ENCODE measurements around the gene EIF4E3.

Gene EIF4E3

DNA sequence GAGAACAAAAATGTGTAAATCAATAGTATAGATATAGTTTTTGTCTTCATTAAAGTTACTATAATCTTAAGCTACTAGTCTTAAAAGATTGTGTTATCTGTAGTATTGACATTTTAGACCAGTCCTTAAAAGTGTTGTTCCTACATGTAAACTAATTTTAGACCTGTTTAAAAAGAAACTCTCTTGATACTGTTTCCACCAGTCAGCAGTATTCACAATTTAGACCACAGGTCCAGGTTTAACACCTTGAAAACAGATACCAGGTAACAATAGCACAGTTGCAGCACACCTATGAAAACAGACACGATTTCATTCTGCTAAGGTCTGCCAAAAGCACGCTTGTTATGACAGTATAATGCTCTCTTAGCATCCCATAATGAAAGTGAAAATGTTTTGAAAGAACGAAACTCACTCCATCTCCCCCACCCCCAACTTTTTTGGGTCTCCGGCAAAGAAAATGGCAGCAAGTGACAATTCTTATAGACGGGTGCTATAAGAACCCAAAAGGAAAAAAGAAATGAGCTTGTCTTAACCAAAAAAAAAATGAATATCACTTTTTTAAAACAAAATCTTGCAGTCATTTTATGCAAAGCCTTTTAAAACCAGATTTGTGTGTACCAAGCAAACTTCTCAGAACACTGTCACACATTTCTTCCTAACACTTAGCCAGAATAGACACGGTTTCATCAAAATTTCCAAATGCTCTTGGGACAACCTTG is 1.6 kb downstream of the EIF4E3 start:
- no peak for DNase-seq (ENCODE audit: low read depth)

- no peak for DNase-seq (ENCODE audit: low read depth)
Measured at GRCh38 chr3:71722693-71723092, 2.5 kb downstream of the EIF4E3 start.

DNA sequence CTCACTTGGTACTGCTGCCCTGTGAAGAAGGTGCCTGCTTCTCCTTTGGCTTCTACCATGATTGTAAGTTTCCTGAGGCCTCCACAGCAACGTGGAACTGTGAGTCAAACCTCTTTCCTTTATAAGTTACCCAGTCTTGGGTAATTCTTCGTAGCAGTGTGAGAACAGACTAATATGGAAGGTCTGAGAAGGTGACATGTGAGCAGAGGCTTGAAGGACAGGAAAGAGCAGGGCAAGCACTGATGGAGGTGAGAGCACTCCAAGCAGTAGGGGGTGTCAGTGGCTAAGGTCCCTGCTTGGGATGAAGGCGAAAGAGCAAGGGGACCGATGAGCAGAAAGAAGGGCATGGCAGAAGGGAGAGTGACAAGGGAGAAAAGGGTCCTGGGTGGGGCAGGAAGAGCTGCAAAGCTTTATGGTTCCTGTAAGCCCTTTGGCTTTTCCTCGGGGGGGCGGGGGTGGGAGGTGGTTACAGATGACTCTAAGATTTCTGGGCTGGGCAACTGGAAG is 3.5 kb downstream of the EIF4E3 start:
- no peak for DNase-seq (ENCODE audit: low read depth)

DNA sequence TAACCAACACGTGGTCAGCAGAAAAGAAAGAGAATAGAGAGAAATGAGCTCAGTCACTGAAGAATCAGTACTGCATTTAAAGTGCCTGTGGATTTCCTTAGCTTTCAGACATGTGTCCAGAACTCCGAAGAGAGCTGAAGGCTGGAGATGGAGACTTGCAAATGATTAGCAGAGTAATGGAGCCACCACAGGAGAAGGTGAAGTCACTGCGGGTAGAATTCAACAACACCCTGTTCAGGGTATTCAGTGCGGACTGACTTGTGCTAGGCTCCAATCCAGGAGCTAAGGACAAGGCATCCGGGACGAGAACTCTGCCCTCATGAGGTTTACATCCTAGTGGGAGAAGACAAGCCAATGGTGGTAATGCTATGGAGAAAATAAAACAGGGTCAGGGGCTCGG is 4.2 kb downstream of the EIF4E3 start:
- no peak for DNase-seq (ENCODE audit: low read depth)

DNA sequence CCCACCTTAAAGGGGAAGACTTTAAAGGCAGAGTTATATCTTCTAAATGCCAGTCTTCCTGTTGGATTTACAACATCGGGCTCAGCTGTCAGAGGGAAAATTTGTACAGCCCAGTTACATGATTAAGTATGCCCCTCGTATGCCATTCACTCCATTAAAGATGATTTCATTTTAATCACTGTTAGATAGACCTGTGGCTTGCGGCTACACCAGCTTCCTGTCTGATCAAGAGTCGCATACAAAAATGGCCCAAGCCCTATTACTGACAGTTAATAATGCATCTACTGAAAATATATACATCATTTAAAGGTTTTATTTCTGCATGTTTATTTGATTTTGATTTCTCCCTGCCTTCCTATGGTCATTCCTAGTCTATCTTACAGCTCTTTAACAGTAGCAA is 7.1 kb downstream of the EIF4E3 start:
- DNase-seq (ENCODE audit: low read depth) = no peak

GRCh38 chr3:71714595-71714994 is 10.6 kb downstream of the EIF4E3 start:
- no peak for DNase-seq (ENCODE audit: low read depth)

DNA sequence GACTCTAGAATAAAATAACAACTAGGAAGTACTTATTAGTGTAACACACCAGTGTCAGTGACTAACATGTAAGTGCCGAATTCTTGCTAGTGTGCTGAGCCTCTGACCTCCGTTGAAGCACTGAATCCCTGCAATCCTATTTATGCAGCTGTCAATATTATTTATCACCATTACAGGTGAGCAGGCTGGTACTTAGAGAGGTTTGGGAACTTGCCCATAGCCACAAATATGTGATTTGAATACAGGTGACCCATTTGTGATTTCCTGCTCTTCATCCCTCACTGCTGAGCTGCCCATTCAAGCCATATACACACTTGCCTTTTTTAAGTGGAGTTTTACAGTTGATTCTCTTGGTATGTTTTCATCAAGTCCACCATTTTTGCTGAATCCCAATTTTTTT is 12.2 kb downstream of the EIF4E3 start:
- DNase-seq (ENCODE audit: low read depth) = no peak

GRCh38 chr3:71710906-71711494 is 14.2 kb downstream of the EIF4E3 start:
- DNase-seq (ENCODE audit: low read depth) = no peak

GRCh38 chr3:71709908-71710511 is 15.2 kb downstream of the EIF4E3 start:
- DNase-seq (ENCODE audit: low read depth) = no peak

DNA sequence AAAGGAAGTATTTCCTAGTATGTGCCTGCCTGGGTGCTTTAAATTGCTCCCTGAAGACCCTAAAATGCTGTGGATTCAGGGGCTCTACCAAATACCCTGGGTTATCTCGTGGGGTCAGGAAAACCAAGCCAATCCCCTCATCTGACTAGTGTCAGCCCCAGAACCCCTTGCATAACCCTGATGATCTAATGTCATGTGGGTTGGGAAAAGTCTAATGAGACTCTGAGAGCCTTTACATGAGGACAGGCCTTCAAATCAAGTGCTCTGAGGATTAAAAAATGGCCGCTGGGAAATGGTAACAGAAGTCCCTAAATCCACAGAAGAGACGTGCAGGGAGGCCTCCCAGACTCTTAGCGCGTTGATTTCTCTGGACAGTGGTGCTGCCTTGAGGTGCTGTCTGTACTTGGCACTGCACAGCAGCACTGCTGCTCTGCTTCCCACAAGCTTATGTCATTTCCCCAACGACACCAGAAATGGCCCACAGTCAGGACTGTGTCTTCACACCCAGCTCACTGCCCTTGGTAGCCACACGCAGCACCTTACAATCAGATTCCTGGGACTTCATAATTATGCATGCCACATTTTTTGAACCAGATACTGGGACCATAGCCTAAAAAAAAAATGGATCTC is 16.6 kb downstream of the EIF4E3 start:
- DNase-seq (ENCODE audit: low read depth) = no peak

GRCh38 chr3:71707595-71707994 is 17.6 kb downstream of the EIF4E3 start:
- DNase-seq (ENCODE audit: low read depth) = no peak

GRCh38 chr3:71705681-71706080 is 19.5 kb downstream of the EIF4E3 start:
- DNase-seq (ENCODE audit: low read depth) = no peak

- DNase-seq (ENCODE audit: low read depth) = no peak
Measured at GRCh38 chr3:71704915-71705314, 20.3 kb downstream of the EIF4E3 start.

GRCh38 chr3:71703797-71704196 is 21.4 kb downstream of the EIF4E3 start:
- DNase-seq (ENCODE audit: low read depth) = no peak

- no peak for DNase-seq (ENCODE audit: low read depth)
Measured at GRCh38 chr3:71702131-71703024, 22.8 kb downstream of the EIF4E3 start.

GRCh38 chr3:71701251-71701762 is 23.9 kb downstream of the EIF4E3 start:
- DNase-seq (ENCODE audit: low read depth) = no peak

GRCh38 chr3:71695000-71695482 is 30.2 kb downstream of the EIF4E3 start:
- DNase-seq (ENCODE audit: low read depth) = no peak

GRCh38 chr3:71694358-71694999 is 30.7 kb downstream of the EIF4E3 start:
- peak; percentile 74 for DNase-seq (ENCODE audit: low read depth)

- DNase-seq (ENCODE audit: low read depth) = no peak
Measured at GRCh38 chr3:71693641-71694040, 31.6 kb downstream of the EIF4E3 start.

DNA sequence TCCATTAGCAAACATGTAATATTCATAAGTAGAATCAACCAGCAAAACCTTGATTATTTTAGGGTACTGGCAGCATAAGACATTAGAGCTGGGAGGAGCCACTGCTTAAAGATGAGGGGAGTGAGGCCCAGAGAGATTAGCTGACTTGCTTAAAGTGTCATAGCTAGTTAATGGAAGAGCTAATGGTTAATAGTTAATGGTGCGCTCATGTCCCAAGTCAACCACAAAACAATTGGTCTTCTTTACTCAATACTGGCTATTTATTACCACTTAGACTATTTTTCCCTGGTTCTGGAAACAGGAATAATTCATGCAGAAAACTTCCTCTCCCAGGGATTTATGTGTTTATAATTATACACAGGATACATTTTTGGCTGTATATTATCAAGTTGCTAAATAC is 33.1 kb downstream of the EIF4E3 start:
- DNase-seq (ENCODE audit: low read depth) = no peak

DNA sequence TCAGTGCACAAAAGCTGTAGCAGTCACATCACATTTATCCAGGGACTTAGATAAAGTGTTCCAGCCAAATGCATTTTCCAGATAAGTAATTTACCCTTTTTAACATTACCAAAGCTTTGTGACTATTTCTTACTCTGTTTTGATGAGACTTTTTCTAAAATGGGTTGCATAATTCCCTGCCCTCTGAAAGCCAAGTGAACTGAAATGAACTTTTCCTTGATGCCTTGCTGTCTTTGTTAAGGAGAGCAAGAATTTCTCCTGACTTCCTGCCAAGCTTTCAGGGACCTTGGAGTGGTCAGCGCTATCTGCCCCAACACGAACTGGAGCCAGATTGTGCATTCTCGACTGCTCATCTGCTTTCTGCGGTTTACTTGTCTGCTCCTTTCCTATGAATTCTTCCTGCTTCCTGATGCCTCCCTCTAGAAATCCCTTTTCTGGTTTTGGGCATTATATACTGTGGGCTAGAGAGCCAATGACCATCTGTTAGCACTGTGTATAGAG is 34.8 kb downstream of the EIF4E3 start:
- no peak for DNase-seq (ENCODE audit: low read depth)

Data from HS-5 (cell line).